AG08395 (cell line): ENCODE measurements around the gene UBE4B.
"Not testable (repeated sequence)": the region's sequence is repeated elsewhere in the genome, so short reads cannot be mapped to it uniquely, and the experiment has no call there.

Experiments used
- DNase-seq: peaks from one replicate; pipeline ENCODE4 v3.0.0; 2012; ENCODE audit warnings: mixed read lengths, low spot score

The UBE4B gene

DNA sequence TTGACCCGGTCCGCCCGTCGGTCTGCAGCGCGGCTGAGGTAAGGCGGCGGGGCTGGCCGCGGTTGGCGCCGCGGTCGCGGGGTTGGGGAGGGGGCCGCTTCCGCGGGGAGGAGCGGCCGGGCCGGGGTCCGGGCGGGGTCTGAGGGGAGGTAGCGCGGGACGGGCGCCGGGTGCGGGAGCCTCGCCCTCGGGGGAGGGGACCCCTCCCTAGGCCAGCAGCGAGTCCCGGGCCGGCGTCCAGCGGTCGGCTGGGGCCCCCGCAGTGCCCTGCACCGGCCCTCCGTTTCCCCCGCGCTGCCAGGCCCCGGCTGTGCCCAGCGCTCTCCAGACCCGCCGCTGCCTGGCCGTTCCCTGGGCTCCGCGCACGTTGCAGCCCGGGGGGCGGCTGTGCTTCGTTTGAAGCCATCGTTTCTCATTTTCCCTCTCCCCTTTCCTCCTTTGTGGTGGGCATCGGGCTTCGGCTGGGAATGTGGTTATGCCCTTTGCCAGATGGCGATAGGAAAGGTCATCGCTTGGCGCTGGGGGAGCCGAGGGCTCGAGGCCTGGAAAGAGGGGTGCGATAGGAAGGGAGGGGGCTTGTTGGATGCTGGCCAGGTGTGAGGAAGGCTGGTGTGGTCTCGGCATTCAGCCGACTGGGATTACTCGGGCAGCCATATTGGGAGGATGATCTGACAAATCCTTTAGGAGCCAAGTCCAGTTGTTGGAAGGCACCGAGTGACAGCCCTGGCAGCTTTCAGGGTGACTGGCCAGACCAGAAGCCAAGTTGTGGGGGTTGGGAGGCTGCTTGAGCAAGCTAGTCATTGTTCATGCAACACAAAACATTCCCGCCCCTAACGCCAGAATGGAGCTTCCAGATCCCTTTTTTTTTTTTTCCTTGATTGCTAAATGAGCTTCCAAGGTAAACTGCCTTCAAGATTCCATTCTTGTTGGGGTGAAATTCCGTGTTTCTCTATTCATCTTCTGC, 178.4 kb downstream of the UBE4B start:
- peak; percentile 88 for DNase-seq

DNA sequence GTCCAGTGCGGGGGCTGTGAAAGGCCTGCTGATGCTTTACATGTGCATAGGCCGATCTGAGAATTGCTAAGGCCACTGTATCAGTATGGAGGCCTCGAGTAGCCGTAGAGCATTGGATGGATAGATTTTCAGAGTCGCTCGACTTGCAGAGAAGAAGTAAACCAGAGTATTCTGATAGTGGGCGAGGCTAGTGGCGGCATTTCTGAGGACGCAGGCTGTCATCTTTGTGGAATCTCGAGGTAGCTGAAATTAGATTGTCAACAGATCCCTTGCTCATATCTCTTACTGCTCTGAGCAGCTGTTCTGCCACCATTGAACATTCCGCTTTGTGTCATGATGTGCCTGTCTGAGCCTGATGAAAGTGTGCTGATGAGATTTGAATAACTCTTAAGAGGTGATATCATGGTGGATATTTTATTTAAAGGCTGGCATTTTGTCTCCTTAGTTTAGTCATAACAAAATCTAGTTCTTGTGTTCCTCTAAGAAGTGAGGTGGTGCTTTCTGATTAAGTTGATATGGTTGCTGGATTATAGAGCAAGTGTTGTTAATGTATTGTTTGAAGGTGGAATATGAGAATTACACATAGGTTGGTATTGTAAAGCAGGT, 179.2 kb downstream of the UBE4B start:
- no peak for DNase-seq

DNA sequence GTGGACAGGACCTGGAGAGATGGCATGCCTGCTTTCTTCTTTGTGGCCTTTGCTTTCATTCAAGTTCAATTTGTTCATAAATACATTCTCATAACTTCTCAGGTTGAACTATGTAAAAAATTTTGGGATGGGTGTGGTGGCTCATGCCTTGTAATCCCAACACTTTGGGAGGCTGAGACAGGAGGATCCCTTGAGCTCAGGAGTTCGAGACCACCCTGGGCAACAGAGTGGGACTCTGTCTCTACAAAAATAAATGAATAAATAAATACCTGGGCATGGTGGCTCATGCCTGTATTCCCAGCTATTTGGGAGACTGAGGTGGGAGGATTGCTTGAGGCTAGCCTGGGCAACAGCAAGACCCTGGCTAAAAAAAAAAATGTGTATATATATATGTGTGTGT, 179.7 kb downstream of the UBE4B start:
- DNase-seq: no peak

DNA sequence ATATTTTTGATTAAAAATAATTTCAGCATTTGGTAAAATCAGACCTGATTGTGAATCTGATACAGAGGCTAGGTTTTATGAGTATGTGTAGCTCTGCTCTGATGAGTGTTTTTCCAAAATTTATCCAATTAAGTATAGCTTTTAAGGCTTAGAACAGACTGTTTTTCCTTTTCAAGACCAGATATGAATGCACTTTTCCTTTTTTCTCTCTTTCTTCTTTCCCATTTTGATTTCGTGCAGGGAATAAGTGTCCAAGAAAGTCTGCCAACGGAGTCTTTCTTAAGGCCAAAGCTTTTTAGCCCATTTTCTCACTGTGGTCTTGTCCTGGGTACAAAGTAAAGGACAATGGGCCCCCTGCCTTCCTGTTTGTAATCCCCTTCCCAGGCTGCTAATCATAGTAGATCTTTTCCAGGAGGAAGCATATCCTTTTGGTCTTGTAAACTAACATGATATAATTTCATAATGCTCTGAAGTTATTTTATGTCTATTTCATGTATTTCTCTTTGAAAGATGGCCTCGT, 180.5 kb downstream of the UBE4B start:
- DNase-seq: no peak

DNA sequence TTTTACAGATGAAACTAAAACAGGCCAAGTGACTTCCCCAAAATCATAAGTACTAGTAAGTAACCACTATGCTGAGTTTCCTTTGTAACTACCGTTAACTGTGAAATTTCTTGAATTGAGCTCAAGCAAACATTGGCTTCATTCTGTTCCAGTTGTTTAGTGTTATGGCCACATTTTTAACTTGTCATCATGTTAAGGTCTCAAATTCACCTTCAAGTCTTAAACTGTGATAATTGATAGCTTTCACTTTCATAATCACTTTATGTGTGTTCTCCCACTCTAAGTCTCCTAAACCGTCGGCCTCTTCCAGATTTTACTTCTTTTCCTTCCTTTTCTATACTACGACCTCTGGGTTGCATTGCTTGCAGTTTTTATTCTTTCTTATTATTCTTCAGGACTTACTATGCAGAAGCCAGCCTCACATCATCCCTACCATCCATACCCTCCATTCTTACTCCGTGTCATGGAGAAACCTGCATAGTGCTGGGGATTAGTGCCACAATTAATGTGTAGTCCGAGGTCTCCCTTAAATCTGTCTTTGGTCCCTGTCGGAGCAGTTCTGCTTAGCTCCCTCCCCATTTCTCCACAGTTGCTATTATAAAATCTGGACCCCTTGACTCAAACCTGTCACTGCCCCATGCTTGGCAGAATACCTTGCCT, 183.5 kb downstream of the UBE4B start:
- DNase-seq: no peak

DNA sequence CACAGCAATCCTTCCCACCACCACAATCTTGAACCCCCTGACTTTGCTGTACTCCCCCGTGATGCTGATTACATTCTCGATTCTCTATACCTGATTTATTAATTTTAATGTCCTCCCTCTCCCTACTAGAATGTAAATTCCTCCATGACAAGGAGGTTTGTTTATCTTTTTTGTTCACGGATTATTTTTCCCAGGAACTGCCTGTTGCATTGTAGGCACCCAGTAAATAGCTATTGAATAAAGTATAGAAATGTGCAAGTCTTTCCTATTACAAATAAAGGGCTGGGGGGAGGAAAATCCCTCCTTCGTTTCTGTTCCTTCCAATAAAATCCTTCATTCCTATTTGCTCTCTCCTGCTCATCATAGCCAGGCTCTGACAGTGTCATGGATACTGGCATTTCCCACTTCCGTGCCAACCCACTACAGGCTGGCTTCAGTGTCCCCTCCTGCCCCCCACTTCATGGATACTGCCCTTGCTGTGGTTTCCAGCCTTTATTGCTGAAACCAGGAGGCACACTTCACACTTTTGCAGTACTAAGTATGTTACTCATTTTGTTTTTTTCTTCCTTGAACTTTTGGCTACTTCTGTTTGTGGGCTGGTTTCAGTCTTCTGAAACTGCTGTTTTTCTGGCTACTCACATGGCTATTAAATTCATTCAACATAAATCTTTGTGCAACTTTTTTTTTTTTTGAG, 185.1 kb downstream of the UBE4B start:
- DNase-seq: peak; percentile 55

DNA sequence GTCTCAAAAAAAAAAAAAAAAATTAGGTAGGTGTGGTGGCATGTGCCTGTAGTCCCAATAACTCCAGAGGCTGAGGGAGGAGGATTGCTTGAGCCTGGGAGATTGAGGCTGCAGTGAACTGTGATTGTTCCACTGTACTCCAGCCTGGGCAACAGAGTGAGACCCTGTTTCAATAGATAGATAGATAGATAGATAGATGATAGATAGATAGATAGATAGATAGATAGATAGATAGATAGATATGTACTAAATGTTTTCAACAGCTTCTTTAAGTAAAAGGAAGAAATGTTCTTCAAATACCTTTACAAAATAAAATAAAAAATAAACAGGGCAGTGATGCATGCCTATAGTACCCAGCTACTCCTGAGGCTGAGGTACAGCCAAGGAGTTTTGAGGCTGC, 187.4 kb downstream of the UBE4B start:
- DNase-seq: no peak

DNA sequence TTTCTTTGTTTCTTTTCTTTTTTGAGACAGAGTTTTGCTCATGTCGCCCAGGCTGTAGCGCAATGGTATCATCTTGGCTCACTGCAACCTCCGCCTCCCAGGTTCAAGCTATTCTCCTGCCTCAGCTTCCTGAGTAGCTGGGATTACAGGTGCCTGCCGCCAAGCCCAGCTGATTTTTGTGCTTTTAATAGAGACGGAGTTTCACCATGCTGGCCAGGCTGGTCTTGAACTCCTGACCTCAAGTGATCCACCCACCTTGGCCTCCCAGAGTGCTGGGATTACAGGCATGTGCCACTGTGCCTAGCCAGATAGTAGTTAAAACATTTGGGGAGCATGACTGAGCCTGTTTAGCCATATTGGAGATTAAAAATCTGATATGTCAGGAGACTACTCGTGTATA, 187.9 kb downstream of the UBE4B start:
- DNase-seq: not testable (repeated sequence)

DNA sequence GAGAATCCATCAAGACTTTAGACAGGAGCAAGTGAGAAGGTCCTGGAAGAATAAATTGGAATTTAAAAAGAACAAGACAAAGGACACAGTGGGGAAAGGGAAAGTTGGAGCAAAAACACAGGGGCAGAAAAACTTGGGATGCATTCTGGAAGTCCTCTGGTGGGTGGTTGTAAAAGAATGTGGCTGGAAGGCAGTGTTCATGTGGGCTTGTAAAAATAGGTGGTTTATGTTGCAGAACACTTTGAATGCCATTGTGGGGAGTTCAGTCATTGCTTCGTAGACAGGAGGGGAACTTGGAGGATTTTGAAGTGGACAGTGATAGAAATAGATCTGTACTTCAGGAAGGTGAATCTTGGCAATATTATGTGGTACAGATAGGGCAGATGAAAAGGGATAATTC, 192.8 kb downstream of the UBE4B start:
- no peak for DNase-seq

DNA sequence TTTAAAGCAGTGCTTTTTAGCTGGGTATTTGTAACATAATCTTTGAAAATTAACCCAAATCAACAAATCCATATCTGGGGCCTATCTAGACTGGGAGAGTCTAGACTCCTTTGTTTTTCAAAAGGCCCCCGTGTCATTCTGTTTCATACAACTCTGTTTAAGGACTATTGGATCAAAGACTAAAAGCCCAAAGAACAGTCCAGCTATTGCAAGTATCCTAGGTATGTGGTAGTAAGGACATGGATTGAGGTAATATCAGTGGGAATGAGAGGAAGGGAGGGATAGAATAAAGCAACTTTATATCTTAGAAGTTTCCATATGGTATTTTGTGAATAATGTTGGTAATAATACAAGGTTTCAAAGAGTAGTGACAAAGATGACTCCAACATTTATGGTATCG, 195.8 kb downstream of the UBE4B start:
- DNase-seq: no peak

DNA sequence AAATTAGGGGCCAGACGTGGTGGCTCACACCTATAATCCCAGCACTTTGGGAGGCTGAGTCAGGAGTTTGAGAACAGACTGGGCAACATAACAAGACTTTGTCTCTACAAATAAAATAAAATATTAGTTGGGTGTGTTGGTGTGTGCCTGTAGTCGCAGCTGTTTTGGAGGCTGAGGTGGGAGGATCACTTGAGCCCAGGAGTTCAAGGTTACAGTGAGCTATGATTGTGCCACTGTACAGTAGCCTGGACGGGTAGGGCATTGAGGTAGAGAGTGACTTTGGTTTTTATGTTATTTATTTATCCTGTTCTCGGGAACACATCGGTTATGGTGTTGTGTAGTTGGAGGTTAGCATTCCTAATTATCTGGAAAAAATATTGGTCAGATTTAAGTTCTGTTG, 197.1 kb downstream of the UBE4B start:
- DNase-seq: no peak
